OCI-LY3 (cell line): ENCODE measurements around the gene RPS4Y1.

Experiments
- CTCF ChIP-seq: fragments of 200-600, 300-600 bp; sonication (generic); IDR thresholded peaks from 2 replicates; pipeline ENCODE4 v1.5.1; 2014; ENCODE audit warnings: antibody characterized with exemption, low read length, low read depth
- EZH2phosphoT487 ChIP-seq: fragments of 200-600 bp; shearing (Covaris generic); IDR thresholded peaks from 2 replicates; pipeline ENCODE4 v1.6.1; 2018; ENCODE audit warnings: antibody characterized with exemption, mixed run types, low read depth

GRCh38 chrY:2797991-2798390 lies 43.4 kb upstream of the RPS4Y1 start:
- TF ChIP-seq CTCF = no peak
- TF ChIP-seq EZH2phosphoT487 = no peak
